ENCODE results near the gene PRCC. TPM values are rescaled to one million over a fixed set of nuclear protein-coding genes. Genes with fewer than 3 reads are reported as not detected.

PRCC gene
- polyA plus RNA-seq, 1 donor (not counting 4 experiments of a cell fraction or from before 2014, with no cell fraction given): 40.4 TPM

DNA sequence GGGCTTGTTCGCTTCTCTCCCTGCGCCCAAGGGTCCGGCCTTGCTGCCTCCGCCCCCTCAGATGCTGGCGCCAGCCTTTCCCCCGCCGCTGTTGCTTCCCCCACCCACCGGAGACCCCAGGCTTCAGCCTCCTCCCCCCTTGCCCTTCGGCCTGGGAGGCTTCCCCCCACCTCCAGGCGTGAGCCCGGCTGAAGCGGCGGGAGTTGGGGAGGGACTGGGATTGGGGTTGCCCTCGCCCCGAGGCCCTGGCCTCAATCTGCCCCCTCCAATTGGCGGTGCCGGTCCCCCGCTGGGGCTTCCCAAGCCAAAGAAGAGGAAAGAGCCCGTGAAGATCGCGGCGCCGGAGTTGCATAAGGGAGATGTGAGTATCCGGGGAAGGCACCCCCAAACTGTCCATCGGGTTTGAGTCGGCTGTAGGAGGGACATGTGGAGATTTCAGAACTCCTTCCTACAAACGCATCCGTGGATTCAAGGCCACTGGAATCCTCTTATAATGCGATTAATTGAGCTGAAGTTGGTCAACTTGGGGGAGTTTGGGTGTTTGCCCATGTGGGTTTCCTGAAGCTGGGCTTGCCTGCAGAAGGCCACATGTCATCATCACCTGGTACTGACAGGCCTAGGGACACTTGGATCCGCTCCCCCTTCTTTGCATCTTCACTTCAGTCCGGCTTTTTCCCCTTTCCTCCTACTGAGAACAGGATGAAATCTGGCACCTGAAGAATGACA lies 707 bp downstream of the PRCC start:
- no peak for FAIRE-seq
- no peak for TF ChIP-seq EZH2 (IDR thresholded peaks at IDR 0.05; ENCODE audit: low read length)
- TF ChIP-seq, protein P1, sequence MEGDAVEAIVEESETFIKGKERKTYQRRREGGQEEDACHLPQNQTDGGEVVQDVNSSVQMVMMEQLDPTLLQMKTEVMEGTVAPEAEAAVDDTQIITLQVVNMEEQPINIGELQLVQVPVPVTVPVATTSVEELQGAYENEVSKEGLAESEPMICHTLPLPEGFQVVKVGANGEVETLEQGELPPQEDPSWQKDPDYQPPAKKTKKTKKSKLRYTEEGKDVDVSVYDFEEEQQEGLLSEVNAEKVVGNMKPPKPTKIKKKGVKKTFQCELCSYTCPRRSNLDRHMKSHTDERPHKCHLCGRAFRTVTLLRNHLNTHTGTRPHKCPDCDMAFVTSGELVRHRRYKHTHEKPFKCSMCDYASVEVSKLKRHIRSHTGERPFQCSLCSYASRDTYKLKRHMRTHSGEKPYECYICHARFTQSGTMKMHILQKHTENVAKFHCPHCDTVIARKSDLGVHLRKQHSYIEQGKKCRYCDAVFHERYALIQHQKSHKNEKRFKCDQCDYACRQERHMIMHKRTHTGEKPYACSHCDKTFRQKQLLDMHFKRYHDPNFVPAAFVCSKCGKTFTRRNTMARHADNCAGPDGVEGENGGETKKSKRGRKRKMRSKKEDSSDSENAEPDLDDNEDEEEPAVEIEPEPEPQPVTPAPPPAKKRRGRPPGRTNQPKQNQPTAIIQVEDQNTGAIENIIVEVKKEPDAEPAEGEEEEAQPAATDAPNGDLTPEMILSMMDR (optimal IDR thresholded peaks at IDR 0.05 in 1 of 3, IDR thresholded peaks at IDR 0.05 in 1 of 3, conservative IDR thresholded peaks at IDR 0.05 in 1 of 3; ENCODE audit: extremely low read depth in 1 of 3, insufficient read depth in 2 of 3, low read length in 3 of 3): no peak

DNA sequence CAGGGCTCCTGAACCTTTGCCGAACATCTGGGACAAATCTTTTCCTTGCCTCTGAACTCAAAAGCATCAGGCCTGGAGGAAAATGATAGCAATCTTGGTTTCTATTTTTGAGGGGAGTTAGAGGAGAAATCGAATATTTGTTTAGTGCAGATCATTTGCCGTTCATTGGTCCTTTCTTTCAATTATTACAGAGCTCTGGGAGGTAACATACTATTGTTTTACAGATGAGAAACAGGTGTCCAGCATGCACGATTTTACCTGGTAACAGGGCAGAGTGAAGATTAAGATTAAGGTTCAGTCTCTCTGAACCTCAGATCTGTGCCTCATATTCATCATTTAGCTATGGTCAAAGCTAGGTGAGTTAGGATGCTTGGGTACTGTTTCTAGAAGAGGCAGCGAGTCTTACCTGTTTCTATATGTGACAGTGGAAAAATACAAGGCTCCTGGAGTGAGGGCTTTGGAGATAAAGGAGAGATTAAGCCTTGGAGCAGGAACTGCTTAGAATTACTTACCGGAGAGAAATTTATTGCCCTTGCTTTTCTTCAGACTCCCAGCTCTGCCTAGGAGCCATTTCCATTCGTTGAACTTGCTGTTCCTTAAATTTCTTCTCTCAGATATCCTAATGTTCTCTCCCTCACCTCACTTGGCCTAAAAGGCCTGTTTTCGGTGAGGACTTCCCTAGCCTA lies 1.4 kb downstream of the PRCC start:
- H3K79me2 ChIP-seq (ENCODE audit: control insufficient read depth, insufficient read depth, low read length): peaks cover 63% of the 10 kb centered on the region
- peak overlapping the region; percentile 98 for H3K9ac ChIP-seq (ENCODE audit: control insufficient read depth, extremely low read depth, insufficient read depth, low read length)
- TF ChIP-seq EZH2 (IDR thresholded peaks at IDR 0.05; ENCODE audit: low read length): no peak
- TF ChIP-seq, protein P1 (optimal IDR thresholded peaks at IDR 0.05 in 1 of 3, IDR thresholded peaks at IDR 0.05 in 1 of 3, conservative IDR thresholded peaks at IDR 0.05 in 1 of 3; ENCODE audit: extremely low read depth in 1 of 3, insufficient read depth in 2 of 3, low read length in 3 of 3): no peak
- H3K4me2 ChIP-seq (ENCODE audit: control insufficient read depth, extremely low read depth, insufficient read depth, low read depth, low read length): peak overlapping the region; percentile 89
- dilution Hi-C loops (cut with MboI; ENCODE audit: extremely low pct_ligation_motif_present, low sequenced_read_pairs): no loop called here
- H3K36me3 ChIP-seq (ENCODE audit: control insufficient read depth in 2 of 2, extremely low read depth in 1 of 2, insufficient read depth in 2 of 2, low read length in 2 of 2): peaks cover 7 to 8% of the 10 kb centered on the region in 2 experiments
- no peaks in the 10 kb centered on the region for H3K9me3 ChIP-seq (ENCODE audit: control insufficient read depth, low read depth, low read length)
- peaks cover 18% of the 10 kb centered on the region for H3K4me1 ChIP-seq (ENCODE audit: control insufficient read depth, extremely low read depth, insufficient read depth, low read length)
- DNase-seq (ENCODE audit: low read depth, low spot score) (no peak), FAIRE-seq (no peak)
- H3K4me3 ChIP-seq (ENCODE audit: control insufficient read depth in 2 of 3, extremely low read depth in 1 of 3, insufficient read depth in 2 of 3, low read depth in 1 of 3, low read length in 3 of 3): peak overlapping the region; percentile 71 to 89 (median 86)
- no peak overlapping the region for H2AFZ ChIP-seq (ENCODE audit: control insufficient read depth, low read length)
- peak overlapping the region; percentile 87 for H3K27ac ChIP-seq (ENCODE audit: control insufficient read depth, insufficient read depth, low read length)
- H4K20me1 ChIP-seq (ENCODE audit: control insufficient read depth, extremely low read depth, insufficient read depth, low read length): peaks cover 10% of the 10 kb centered on the region
- H3K27me3 ChIP-seq (ENCODE audit: control insufficient read depth, extremely low read depth, insufficient read depth, low read length): no peaks in the 10 kb centered on the region
- H3K9me1 ChIP-seq (ENCODE audit: control insufficient read depth, extremely low read depth, insufficient read depth, low read length): peaks cover 3% of the 10 kb centered on the region

More for the DNA sequence above, 707 bp downstream of the PRCC start:
- dilution Hi-C loops (cut with MboI; ENCODE audit: extremely low pct_ligation_motif_present, low sequenced_read_pairs): no loop called here
- H3K9me1 ChIP-seq (ENCODE audit: control insufficient read depth, extremely low read depth, insufficient read depth, low read length): peaks cover 3% of the 10 kb centered on the region
- H4K20me1 ChIP-seq (ENCODE audit: control insufficient read depth, extremely low read depth, insufficient read depth, low read length): peaks cover 6% of the 10 kb centered on the region
- no peaks in the 10 kb centered on the region for H3K27me3 ChIP-seq (ENCODE audit: control insufficient read depth, extremely low read depth, insufficient read depth, low read length)
- peaks cover 56% of the 10 kb centered on the region for H3K79me2 ChIP-seq (ENCODE audit: control insufficient read depth, insufficient read depth, low read length)
- DNase-seq (ENCODE audit: low read depth, low spot score): no peak
- H3K9me3 ChIP-seq (ENCODE audit: control insufficient read depth, low read depth, low read length): no peaks in the 10 kb centered on the region
- H3K4me3 ChIP-seq (ENCODE audit: control insufficient read depth in 2 of 3, extremely low read depth in 1 of 3, insufficient read depth in 2 of 3, low read depth in 1 of 3, low read length in 3 of 3): peak overlapping the region; percentile 71 to 89 (median 86)
- H3K36me3 ChIP-seq (ENCODE audit: control insufficient read depth in 2 of 2, extremely low read depth in 1 of 2, insufficient read depth in 2 of 2, low read length in 2 of 2): peaks cover 7 to 8% of the 10 kb centered on the region in 2 experiments
- H2AFZ ChIP-seq (ENCODE audit: control insufficient read depth, low read length): peak overlapping the region; percentile 32
- peak overlapping the region; percentile 98 for H3K9ac ChIP-seq (ENCODE audit: control insufficient read depth, extremely low read depth, insufficient read depth, low read length)
- peak overlapping the region; percentile 87 for H3K27ac ChIP-seq (ENCODE audit: control insufficient read depth, insufficient read depth, low read length)
- H3K4me2 ChIP-seq (ENCODE audit: control insufficient read depth, extremely low read depth, insufficient read depth, low read depth, low read length): peak overlapping the region; percentile 89
- peaks cover 18% of the 10 kb centered on the region for H3K4me1 ChIP-seq (ENCODE audit: control insufficient read depth, extremely low read depth, insufficient read depth, low read length)

All from keratinocyte (primary cell).